Kidney epithelial cell (primary cell): ENCODE measurements around the gene TREM2. TPM values are rescaled to one million over a fixed set of nuclear protein-coding genes. Genes with fewer than 3 reads are reported as not detected.

ENCODE experiments used
- DNase-seq: peaks from one replicate; pipeline ENCODE4 v3.0.0-alpha.2; 2010; ENCODE audit warnings: low read depth
- H3K27me3 ChIP-seq: 2 replicates; pipeline ENCODE4 v1.6.0; 2011; ENCODE audit warnings: low read length; ENCODE audit not compliant: control insufficient read depth, insufficient read depth
- H3K36me3 ChIP-seq: 2 replicates; pipeline ENCODE4 v1.5.1; 2011; ENCODE audit warnings: low read length; ENCODE audit not compliant: control insufficient read depth, insufficient read depth
- H3K4me3 ChIP-seq: 2 replicates; pipeline ENCODE4 v1.5.1; 2011; ENCODE audit warnings: low read depth, mild to moderate bottlenecking, control low read depth, low read length
- total RNA-seq: library from RNA; depleted of rRNA; stranded (reverse); fragments of >200 nt; gene quantifications from 2 replicates; pipeline ENCODE4 v1.2.3, GENCODE V29; 2015
- TF ChIP-seq, protein P1 (sequence below): IDR thresholded peaks from 2 replicates; pipeline ENCODE4 v1.5.1; 2011; ENCODE audit warnings: mild to moderate bottlenecking, moderate library complexity, low read length, control low read depth, inconsistent platforms; ENCODE audit not compliant: insufficient read depth, poor library complexity, severe bottlenecking

The TREM2 gene
- total RNA-seq, 1 donor from 2014 or later, result not detected

DNA sequence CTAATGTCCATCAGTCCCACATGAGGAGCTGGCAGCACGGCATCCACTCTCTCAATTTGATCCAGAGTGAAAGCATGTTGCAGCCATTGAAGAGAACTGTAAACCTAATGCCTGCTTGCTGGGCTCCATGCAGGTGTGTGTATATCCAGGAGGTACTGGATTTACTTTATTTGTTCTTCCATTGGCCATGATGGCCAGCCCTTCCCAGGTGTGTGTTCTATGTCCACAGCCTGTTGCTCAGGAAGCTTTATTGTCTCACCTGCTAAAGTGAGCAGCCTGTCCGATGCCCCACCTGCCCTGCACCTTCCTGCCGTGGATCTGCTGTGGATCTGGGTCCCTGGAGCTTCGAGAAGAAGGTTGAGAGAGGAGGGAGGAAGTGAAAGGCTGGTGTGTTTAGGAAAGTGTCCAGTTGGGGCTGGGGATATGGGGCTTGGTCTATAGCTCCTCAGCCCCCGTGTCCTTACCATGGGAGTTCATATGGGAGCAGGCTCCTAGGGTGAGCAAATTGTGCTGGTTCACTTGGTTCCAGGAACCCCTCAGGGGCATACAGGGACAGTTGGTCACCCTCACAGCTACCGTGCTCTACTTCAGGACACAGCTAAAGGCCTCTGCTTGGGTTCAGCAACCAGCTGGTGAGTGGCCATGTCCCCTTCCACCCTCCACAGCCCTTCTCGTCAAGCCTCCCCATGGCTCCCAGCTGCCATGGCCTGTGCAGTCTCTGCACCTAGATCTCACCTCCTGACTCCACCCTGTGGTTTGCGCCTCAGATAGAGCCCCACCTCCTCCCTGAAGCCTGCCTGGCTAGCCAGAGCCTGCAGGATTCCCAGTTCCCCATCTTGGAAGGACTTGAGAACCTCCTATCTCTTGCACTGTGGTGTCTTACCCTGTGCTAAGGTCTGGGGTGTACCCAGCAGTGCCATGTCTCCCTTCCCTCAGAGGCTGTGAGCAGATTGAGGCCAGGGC is 25.3 kb upstream of the TREM2 start:
- no peak for DNase-seq

DNA sequence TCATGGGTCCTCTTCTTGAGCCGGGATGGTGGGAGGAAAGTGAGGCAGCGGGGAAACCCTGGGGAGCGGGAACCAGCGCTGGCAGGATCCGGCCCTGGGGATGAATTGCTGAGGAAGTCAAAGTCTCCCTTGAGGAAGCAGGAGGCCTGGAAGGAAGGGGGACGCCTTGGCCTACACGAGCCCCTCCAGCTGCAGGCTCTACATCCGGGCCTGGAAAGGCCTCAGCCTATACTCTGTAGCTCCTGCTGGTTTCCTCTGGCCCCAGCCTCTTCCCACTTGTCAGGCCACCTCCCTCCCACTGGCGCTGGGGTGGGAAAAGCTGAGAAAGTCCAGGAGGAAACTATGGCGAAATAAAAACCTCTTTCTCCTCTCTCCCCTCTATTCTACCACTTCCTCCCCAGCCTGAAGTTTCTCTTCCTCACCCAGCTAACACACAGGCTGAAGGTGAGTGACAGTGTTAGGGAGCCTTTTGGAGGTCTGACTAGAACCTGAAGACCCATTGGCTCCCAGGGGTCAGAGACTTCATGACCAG is 23.2 kb upstream of the TREM2 start:
- DNase-seq, result no peak
- Histone ChIP-seq H3K27me3 (no peaks in the 10 kb centered on the region), H3K4me3 (no peak overlapping the region), H3K36me3 (no peaks in the 10 kb centered on the region)
- TF ChIP-seq, protein P1, sequence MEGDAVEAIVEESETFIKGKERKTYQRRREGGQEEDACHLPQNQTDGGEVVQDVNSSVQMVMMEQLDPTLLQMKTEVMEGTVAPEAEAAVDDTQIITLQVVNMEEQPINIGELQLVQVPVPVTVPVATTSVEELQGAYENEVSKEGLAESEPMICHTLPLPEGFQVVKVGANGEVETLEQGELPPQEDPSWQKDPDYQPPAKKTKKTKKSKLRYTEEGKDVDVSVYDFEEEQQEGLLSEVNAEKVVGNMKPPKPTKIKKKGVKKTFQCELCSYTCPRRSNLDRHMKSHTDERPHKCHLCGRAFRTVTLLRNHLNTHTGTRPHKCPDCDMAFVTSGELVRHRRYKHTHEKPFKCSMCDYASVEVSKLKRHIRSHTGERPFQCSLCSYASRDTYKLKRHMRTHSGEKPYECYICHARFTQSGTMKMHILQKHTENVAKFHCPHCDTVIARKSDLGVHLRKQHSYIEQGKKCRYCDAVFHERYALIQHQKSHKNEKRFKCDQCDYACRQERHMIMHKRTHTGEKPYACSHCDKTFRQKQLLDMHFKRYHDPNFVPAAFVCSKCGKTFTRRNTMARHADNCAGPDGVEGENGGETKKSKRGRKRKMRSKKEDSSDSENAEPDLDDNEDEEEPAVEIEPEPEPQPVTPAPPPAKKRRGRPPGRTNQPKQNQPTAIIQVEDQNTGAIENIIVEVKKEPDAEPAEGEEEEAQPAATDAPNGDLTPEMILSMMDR, result no peak

More for the DNA sequence above, 25.3 kb upstream of the TREM2 start:
- H3K27me3 ChIP-seq, result peaks cover 2% of the 10 kb centered on the region
- no peaks in the 10 kb centered on the region for H3K36me3 ChIP-seq
- H3K4me3 ChIP-seq, result no peak overlapping the region
- TF ChIP-seq, protein P1, result no peak

DNA sequence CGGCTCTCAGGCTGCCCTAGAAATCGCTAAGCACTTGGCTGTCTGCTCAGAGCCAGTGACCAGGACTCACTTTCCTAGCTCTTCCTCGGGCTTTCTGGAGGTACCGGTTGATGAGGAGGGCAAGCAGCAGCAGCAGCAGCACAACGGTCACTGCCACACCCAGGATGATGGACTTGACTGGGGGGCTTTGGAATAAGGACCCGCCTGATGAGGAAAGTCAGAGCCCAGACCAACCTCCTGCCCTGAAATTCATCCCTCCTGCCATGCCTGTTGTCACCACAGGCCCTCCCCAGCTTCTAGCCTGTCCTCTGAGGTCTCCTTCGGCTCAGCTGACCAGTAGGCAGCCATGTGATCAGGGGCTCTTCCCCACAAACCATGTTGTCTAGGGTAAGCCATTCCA is 21.8 kb upstream of the TREM2 start:
- Histone ChIP-seq H3K4me3 (no peak overlapping the region), H3K36me3 (no peaks in the 10 kb centered on the region), H3K27me3 (no peaks in the 10 kb centered on the region)
- TF ChIP-seq, protein P1, result no peak
- DNase-seq, result no peak

DNA sequence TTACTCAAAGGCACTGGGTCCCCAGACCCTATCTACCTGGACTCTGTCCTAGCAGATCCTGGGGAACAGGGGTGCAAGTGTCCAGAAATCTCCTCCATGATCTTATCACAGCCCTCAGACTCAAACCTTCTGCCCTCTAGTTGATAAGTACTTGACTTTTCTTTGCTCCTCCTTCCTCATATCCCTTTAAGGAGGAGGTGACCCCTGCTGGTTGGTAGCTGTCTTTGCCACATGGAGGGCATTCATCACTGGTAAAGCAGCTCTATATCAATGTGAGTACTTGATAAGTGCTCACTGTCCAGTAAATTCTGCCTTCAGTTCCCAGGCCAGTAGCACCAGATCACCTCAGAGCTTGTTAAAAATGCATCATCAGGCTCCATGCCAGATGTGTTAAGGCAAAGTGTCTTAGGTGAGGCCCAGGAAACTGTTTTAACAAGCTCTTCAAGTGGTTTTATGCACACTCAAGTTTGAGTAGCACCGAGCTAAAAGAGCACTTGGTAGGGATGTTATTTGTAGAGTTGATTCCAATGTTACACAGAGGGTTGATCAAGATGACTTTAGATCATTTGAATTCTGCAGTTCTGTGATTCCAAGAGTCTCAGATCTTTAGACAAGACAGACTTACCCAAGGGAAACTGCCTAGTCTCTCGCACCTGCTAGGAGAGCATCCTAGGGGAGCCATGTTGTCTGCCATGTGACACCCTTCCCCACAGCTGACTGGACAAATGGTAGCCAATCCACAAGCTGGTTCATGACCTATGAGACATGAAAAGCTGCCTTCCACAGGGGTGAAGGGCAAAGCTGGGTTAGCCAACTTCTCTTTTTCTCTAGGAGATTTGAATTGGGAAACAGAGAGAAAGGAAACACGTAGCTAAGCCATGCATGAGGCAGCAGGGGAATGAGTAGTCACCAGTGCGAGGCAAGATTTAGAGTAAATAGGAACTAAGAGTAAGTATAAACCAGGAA is 19.4 kb upstream of the TREM2 start:
- Histone ChIP-seq H3K27me3 (peaks cover 2% of the 10 kb centered on the region), H3K36me3 (no peaks in the 10 kb centered on the region), H3K4me3 (no peak overlapping the region)
- peak; percentile 4 for DNase-seq
- TF ChIP-seq, protein P1, result peak; percentile 74

DNA sequence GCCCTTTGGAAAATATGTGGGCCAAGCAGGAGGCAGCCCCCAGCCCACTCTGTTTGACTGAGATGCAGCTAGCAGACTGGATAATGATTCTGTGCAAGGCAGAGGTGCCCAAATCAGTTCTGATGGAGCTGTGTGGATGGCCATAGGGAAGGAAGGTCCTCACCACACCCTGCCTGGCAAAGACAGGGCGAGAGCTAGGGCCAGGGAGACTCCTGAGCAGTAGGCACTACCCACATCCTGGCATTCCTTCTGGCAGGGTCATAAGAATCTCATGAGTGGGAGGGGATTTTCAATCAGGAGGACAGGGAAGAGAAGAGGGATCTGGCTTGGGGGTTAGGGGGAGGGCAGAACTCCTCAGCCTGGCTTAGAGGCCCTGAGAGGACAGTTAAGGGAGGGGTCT is 18.6 kb upstream of the TREM2 start:
- TF ChIP-seq, protein P1, result no peak
- Histone ChIP-seq H3K4me3 (no peak overlapping the region), H3K36me3 (no peaks in the 10 kb centered on the region), H3K27me3 (peaks cover 2% of the 10 kb centered on the region)
- no peak for DNase-seq
